HepG2 (cell line): ENCODE data around the gene RBM6.

ENCODE experiments used
- ATF2 ChIP-seq: sonication (generic); formaldehyde crosslinking; IDR thresholded peaks from 2 replicates; pipeline ENCODE4 v1.4.0; 2020; ENCODE audit warnings: missing genetic modification reagents
- CTCF ChIP-seq: sonication (generic); formaldehyde crosslinking; IDR thresholded peaks from 2 replicates; pipeline ENCODE4 v1.5.0; 2020; ENCODE audit warnings: mild to moderate bottlenecking, missing genetic modification reagents, moderate library complexity
- EP300 ChIP-seq, 3 experiments: sonication (generic) in 1 of 3; formaldehyde crosslinking in 1 of 3; IDR thresholded peaks; 2 replicates each; pipeline versions ENCODE4 v1.5.1 to v1.6.1; 2011 to 2020; ENCODE audit warnings: low read depth in 2 of 3, low read length in 2 of 3, borderline replicate concordance in 1 of 3, improper control_type of control experiment in 1 of 3, mild to moderate bottlenecking in 1 of 3, missing genetic modification reagents in 1 of 3, moderate library complexity in 1 of 3
- HIVEP1 ChIP-seq: sonication (generic); formaldehyde crosslinking; IDR thresholded peaks from 2 replicates; pipeline ENCODE4 v1.4.0; 2020; ENCODE audit warnings: mild to moderate bottlenecking, missing genetic modification reagents
- KLF9 ChIP-seq: IDR thresholded peaks from 2 replicates; pipeline ENCODE4 v1.6.1; 2016; ENCODE audit warnings: low read depth
- USF2 ChIP-seq, 2 experiments: sonication (generic) in 1 of 2; formaldehyde crosslinking in 1 of 2; IDR thresholded peaks; 2 replicates each; pipeline versions ENCODE4 v1.5.1 to v1.6.1; 2011 to 2020; ENCODE audit warnings: borderline replicate concordance in 1 of 2, low read depth in 1 of 2, low read length in 1 of 2, mild to moderate bottlenecking in 1 of 2, missing genetic modification reagents in 1 of 2, moderate library complexity in 1 of 2
- ZBTB1 ChIP-seq: sonication (generic); formaldehyde crosslinking; IDR thresholded peaks from 2 replicates; pipeline ENCODE4 v1.4.0; 2020; ENCODE audit warnings: missing genetic modification reagents, borderline replicate concordance
- ZBTB43 ChIP-seq: sonication (generic); formaldehyde crosslinking; conservative IDR thresholded peaks from 2 replicates; pipeline ENCODE4 v1.4.0; 2020; ENCODE audit warnings: missing genetic modification reagents
- ZGPAT ChIP-seq: IDR thresholded peaks from 2 replicates; pipeline ENCODE4 v1.6.1; 2016; ENCODE audit warnings: mild to moderate bottlenecking

- no peak for TF ChIP-seq EP300 (IDR thresholded peaks at IDR 0.05; ENCODE audit: low read depth in 2 of 2, low read length in 2 of 2)
- no peak for TF ChIP-seq EP300 (CRISPR knock-in tag; IDR thresholded peaks at IDR 0.05; ENCODE audit: borderline replicate concordance)
- no peak for TF ChIP-seq CTCF (CRISPR knock-in tag)
- TF ChIP-seq HIVEP1 = no peak
- TF ChIP-seq ZGPAT = no peak
- no peak for TF ChIP-seq ZBTB1 (CRISPR knock-in tag)
- no peak for TF ChIP-seq ZBTB43 (CRISPR knock-in tag)
- TF ChIP-seq KLF9 (CRISPR knock-in tag) = no peak
- TF ChIP-seq ATF2 = no peak
- no peak for TF ChIP-seq USF2 (IDR thresholded peaks at IDR 0.05; ENCODE audit: low read depth, low read length)
- no peak for TF ChIP-seq USF2 (CRISPR knock-in tag; IDR thresholded peaks at IDR 0.05; ENCODE audit: borderline replicate concordance)
Observed at GRCh38 chr3:49940667-49941249, 808 bp downstream of the RBM6 start.
